Activated CD4-positive, alpha-beta T cell treated with anti-CD3 and anti-CD28 coated beads, Interleukin-2, amount 50 U/mL, for 24 hours (primary cell): ENCODE data around the gene SLAMF6.
"Not testable (repeated sequence)": the region's sequence is repeated elsewhere in the genome, so short reads cannot be mapped to it uniquely, and the experiment has no call there.

ENCODE experiments used
- DNase-seq, 2 donors: peaks; one replicate each; pipeline ENCODE4 v3.0.0-alpha.2; 2020; ENCODE audit warnings: low read depth in 1 of 2, low spot score in 1 of 2

Gene SLAMF6

GRCh38 chr1:160515908-160516307 lies 7.1 kb downstream of the SLAMF6 start:
- not testable (repeated sequence) for DNase-seq

- DNase-seq, result no peak
Measured at GRCh38 chr1:160504651-160505050, 18.4 kb downstream of the SLAMF6 start.

- DNase-seq, result no peak
Measured at GRCh38 chr1:160503087-160503486, 20.0 kb downstream of the SLAMF6 start.

- DNase-seq, result no peak
Measured at GRCh38 chr1:160500321-160500990, 22.6 kb downstream of the SLAMF6 start.

- no peak for DNase-seq
Measured at GRCh38 chr1:160499631-160500030, 23.4 kb downstream of the SLAMF6 start.

- not testable (repeated sequence) for DNase-seq
Measured at GRCh38 chr1:160498301-160499065, 24.6 kb downstream of the SLAMF6 start.

- DNase-seq, result no peak
Measured at GRCh38 chr1:160496334-160496733, 26.7 kb downstream of the SLAMF6 start.

- no peak for DNase-seq
Measured at GRCh38 chr1:160494620-160495019, 28.4 kb downstream of the SLAMF6 start.

GRCh38 chr1:160492617-160493016 lies 30.4 kb downstream of the SLAMF6 start:
- no peak for DNase-seq

- DNase-seq, result no peak
Measured at GRCh38 chr1:160491981-160492380, 31.1 kb downstream of the SLAMF6 start.

GRCh38 chr1:160491017-160491416 lies 32.0 kb downstream of the SLAMF6 start:
- DNase-seq, result no peak

- DNase-seq, result no peak
Measured at GRCh38 chr1:160489513-160490261, 33.4 kb downstream of the SLAMF6 start.

- no peak for DNase-seq
Measured at GRCh38 chr1:160488347-160489058, 34.6 kb downstream of the SLAMF6 start.

GRCh38 chr1:160486453-160486852 lies 36.6 kb downstream of the SLAMF6 start:
- DNase-seq, result no peak

GRCh38 chr1:160483505-160484185 lies 39.4 kb downstream of the SLAMF6 start:
- DNase-seq, result no peak

- DNase-seq, result no peak
Measured at GRCh38 chr1:160481979-160482596, 41.0 kb downstream of the SLAMF6 start.

GRCh38 chr1:160480781-160481180 lies 42.3 kb downstream of the SLAMF6 start:
- not testable (repeated sequence) for DNase-seq

- DNase-seq, result not testable (repeated sequence)
Measured at GRCh38 chr1:160479091-160479490, 44.0 kb downstream of the SLAMF6 start.

- DNase-seq, result no peak
Measured at GRCh38 chr1:160474392-160475242, 48.4 kb downstream of the SLAMF6 start.
